B cell (primary cell): ENCODE results near the gene DGCR6L. TPM values are rescaled to one million over a fixed set of nuclear protein-coding genes. Genes with fewer than 3 reads are reported as not detected.

Source experiments
- ATAC-seq: fragments of 200-7000 bp; cut with Tn5 transposase; one replicate; pipeline ENCODE4 v1.10.0; 2021; ENCODE audit warnings: low read depth, mild to moderate bottlenecking, moderate number of reproducible peaks, moderate library complexity
- CTCF ChIA-PET: fragments of 350-600 bp; sonication (Branson Sonifier 250); formaldehyde crosslinking; loops from one replicate; lab custom pipeline; 2021; ENCODE audit warnings: antibody characterized with exemption, inconsistent platforms; lab: Charles Lee
- POLR2A ChIA-PET: fragments of 350-600 bp; sonication (Branson Sonifier 250); formaldehyde crosslinking; loops from one replicate; lab custom pipeline; 2021; ENCODE audit warnings: antibody characterized with exemption; lab: Charles Lee
- DNase-seq: peaks from one replicate; pipeline ENCODE4 v3.0.0; 2013
- H2AFZ ChIP-seq: 2 replicates; pipeline ENCODE4 v1.6.1; 2012; ENCODE audit warnings: mild to moderate bottlenecking, low read depth, low read length; ENCODE audit not compliant: insufficient read depth, poor library complexity, severe bottlenecking
- H3K27ac ChIP-seq, 2 donors: 1 replicate in 1 of 2; 2 replicates in 1 of 2; pipeline ENCODE4 v1.5.1; 2012 to 2013; ENCODE audit warnings: low read length in 2 of 2, mild to moderate bottlenecking in 2 of 2, moderate library complexity in 1 of 2
- H3K27me3 ChIP-seq, 4 experiments: fragments of 200-600 bp in 1 of 4; sonication (generic) in 1 of 4; replicated peaks in 1 of 4; 1 replicate in 2 of 4; 2 replicates in 2 of 4; pipeline versions ENCODE4 v1.6.1 to v1.7.0; 2013 to 2016; ENCODE audit warnings: low read length in 3 of 4, mild to moderate bottlenecking in 2 of 4, mixed read lengths in 1 of 4, moderate library complexity in 1 of 4; ENCODE audit not compliant: insufficient read depth in 4 of 4, control insufficient read depth in 3 of 4; ENCODE audit errors: control extremely low read depth in 1 of 4
- H3K36me3 ChIP-seq, 2 experiments: replicated peaks in 1 of 2; 1 replicate in 1 of 2; 2 replicates in 1 of 2; pipeline versions ENCODE4 v1.6.1 to v1.7.1; 2013; ENCODE audit warnings: low read length in 1 of 2; ENCODE audit not compliant: insufficient read depth in 2 of 2, control insufficient read depth in 1 of 2; ENCODE audit errors: control extremely low read depth in 1 of 2, extremely low read depth in 1 of 2
- H3K4me1 ChIP-seq, 2 donors: fragments of 200-600 bp in 1 of 2; sonication (generic) in 1 of 2; 1 replicate in 1 of 2; 2 replicates in 1 of 2; pipeline versions ENCODE4 v1.5.1 to v1.6.1; 2013 to 2017; ENCODE audit warnings: low read length in 2 of 2; ENCODE audit not compliant: control insufficient read depth in 2 of 2, insufficient read depth in 2 of 2
- H3K4me2 ChIP-seq: replicated peaks from 2 replicates; pipeline ENCODE3; 2012; ENCODE audit warnings: mild to moderate bottlenecking, low read depth, low read length; ENCODE audit not compliant: poor library complexity, severe bottlenecking
- H3K4me3 ChIP-seq, 5 experiments: fragments of 200-600 bp in 1 of 5; sonication (generic) in 1 of 5; 1 replicate in 3 of 5; 2 replicates in 2 of 5; pipeline versions ENCODE4 v1.5.1 to v1.7.0; 2011 to 2016; ENCODE audit warnings: low read length in 4 of 5, mild to moderate bottlenecking in 4 of 5, low read depth in 2 of 5, control low read depth in 1 of 5, moderate library complexity in 1 of 5; ENCODE audit not compliant: insufficient read depth in 1 of 5; ENCODE audit errors: control extremely low read depth in 1 of 5, extremely low read depth in 1 of 5
- H3K79me2 ChIP-seq: fragments of 200-600 bp; sonication (generic); one replicate; pipeline ENCODE4 v1.6.0; 2016; ENCODE audit warnings: low read length; ENCODE audit not compliant: control insufficient read depth, insufficient read depth
- H3K9ac ChIP-seq: fragments of 200-600 bp; sonication (generic); 2 replicates; pipeline ENCODE4 v1.6.1; 2017; ENCODE audit warnings: mild to moderate bottlenecking, low read length, moderate library complexity
- H3K9me3 ChIP-seq, 3 donors: one replicate each; pipeline versions ENCODE4 v1.6.1 to v1.7.1; 2013; ENCODE audit warnings: low read length in 2 of 3; ENCODE audit not compliant: control insufficient read depth in 2 of 3, insufficient read depth in 1 of 3; ENCODE audit errors: control extremely low read depth in 1 of 3
- H4K20me1 ChIP-seq: 2 replicates; pipeline ENCODE4 v1.6.0; 2012; ENCODE audit warnings: mild to moderate bottlenecking, low read length; ENCODE audit not compliant: insufficient read depth, control insufficient read depth, poor library complexity, severe bottlenecking
- H3K27ac Mint-ChIP-seq: one replicate; pipeline ENCODE4 v1.8.0; 2021; ENCODE audit warnings: mixed read lengths
- H3K27me3 Mint-ChIP-seq: one replicate; pipeline ENCODE4 v1.8.0; 2021; ENCODE audit warnings: mixed read lengths
- H3K4me1 Mint-ChIP-seq: one replicate; pipeline ENCODE4 v1.8.0; 2021; ENCODE audit warnings: mixed read lengths
- H3K4me3 Mint-ChIP-seq: one replicate; pipeline ENCODE4 v1.8.0; 2021; ENCODE audit warnings: mixed read lengths
- H3K9me3 Mint-ChIP-seq: one replicate; pipeline ENCODE4 v1.8.0; 2022; ENCODE audit warnings: mixed read lengths; ENCODE audit not compliant: insufficient read depth
- CTCF ChIP-seq: fragments of 200-600 bp; IDR thresholded peaks from one replicate; pipeline ENCODE4 v1.8.0; 2022; ENCODE audit warnings: antibody characterized with exemption, mild to moderate bottlenecking
- EZH2 ChIP-seq: IDR thresholded peaks from 2 replicates; pipeline ENCODE4 v1.6.1; 2012; ENCODE audit warnings: borderline replicate concordance, low read depth, mild to moderate bottlenecking, moderate library complexity, low read length; ENCODE audit not compliant: insufficient read depth, poor library complexity, severe bottlenecking
- WGBS: methylation state at CpG from one replicate; pipeline ENCODE4 v1.1.5; 2013; ENCODE audit warnings: missing lambda C conversion rate; ENCODE audit not compliant: insufficient coverage; 5-methylcytosine and 5-hydroxymethylcytosine counted together
- intact Hi-C: fragments of 100-400 bp; cut with micrococcal nuclease; formaldehyde crosslinking; loops from one replicate; pipeline ENCODE4 v1.10.0; 2022
- polyA plus RNA-seq: library from polyadenylated mRNA; depleted of rRNA; stranded (reverse); fragments of >200 nt; gene quantifications from 2 replicates; pipeline ENCODE4 v1.2.3, GENCODE V29; 2012
- total RNA-seq, 2 donors: library from RNA; stranded (reverse); fragments of 120-200 nt in 1 of 2; gene quantifications; 1 replicate in 1 of 2; 2 replicates in 1 of 2; pipeline versions ENCODE4 v1.2.3 to v1.2.4, GENCODE V29; 2013 to 2022

The DGCR6L gene
- total and polyA plus RNA-seq, 2 donors (not counting 1 experiment from before 2014, with no cell fraction given) = 21.2 to 33.4 TPM

GRCh38 chr22:20302438-20303228 lies 17.2 kb downstream of the DGCR6L start:
- Mint-ChIP-seq H3K27ac (no peak overlapping the region), H3K9me3 (no peaks in the 10 kb centered on the region), H3K4me3 (no peak overlapping the region), H3K27me3 (peaks cover 12% of the 10 kb centered on the region), H3K4me1 (peaks cover 8% of the 10 kb centered on the region)
- no peak for ATAC-seq
- Histone ChIP-seq H3K9me3 (peaks cover 0 to 7% (median 0%) of the 10 kb centered on the region in 3 donors), H3K79me2 (no peaks in the 10 kb centered on the region), H2AFZ (no peak overlapping the region), H3K4me3 (no peak overlapping the region), H3K4me1 (peaks cover 4 to 10% of the 10 kb centered on the region in 2 donors), H4K20me1 (no peaks in the 10 kb centered on the region), H3K4me2 (no peak overlapping the region), H3K27ac (no peak overlapping the region), H3K27me3 (peaks cover 0 to 7% (median 0%) of the 10 kb centered on the region in 4 experiments), H3K9ac (no peak overlapping the region), H3K36me3 (no peaks in the 10 kb centered on the region)
- no peak for TF ChIP-seq EZH2
- TF ChIP-seq CTCF = no peak
- POLR2A ChIA-PET = no interaction called here
- intact Hi-C loops = no loop called here
- DNase-seq = no peak
- CTCF ChIA-PET = no interaction called here
- WGBS = 68% methylated on average over 7 of the region's 13 CpGs

- Histone ChIP-seq H3K9ac (peak overlapping the region; percentile 71), H3K79me2 (no peaks in the 10 kb centered on the region), H2AFZ (peak overlapping the region; percentile 99), H3K36me3 (no peaks in the 10 kb centered on the region), H4K20me1 (no peaks in the 10 kb centered on the region), H3K4me2 (peak overlapping the region; percentile 99), H3K9me3 (peaks cover 0 to 7% (median 0%) of the 10 kb centered on the region in 3 donors), H3K27me3 (peaks cover 0 to 7% (median 0%) of the 10 kb centered on the region in 4 experiments), H3K4me3 (peak overlapping the region; percentile 27 to 75 (median 53)), H3K27ac (no peak overlapping the region), H3K4me1 (peaks cover 4 to 10% of the 10 kb centered on the region in 2 donors)
- no peak for TF ChIP-seq CTCF
- no peak for TF ChIP-seq EZH2
- ATAC-seq (peak; percentile 15), DNase-seq (no peak)
- Mint-ChIP-seq H3K27me3 (peaks cover 9% of the 10 kb centered on the region), H3K9me3 (no peaks in the 10 kb centered on the region), H3K4me1 (peaks cover 8% of the 10 kb centered on the region), H3K27ac (no peak overlapping the region), H3K4me3 (peak overlapping the region; percentile 90)
- intact Hi-C loops = loop anchor here (1.0 to 2.0 kb wide), 6 partner anchors 21 to 1121 kb away; partner anchors contain the start of genes DGCR6L, DGCR8, SLC25A1 and TRMT2A
- ChIA-PET CTCF (no interaction called here), POLR2A (interaction anchor here (2.0 kb wide), 1 partner anchor 20 kb away, joined by 4 read pairs; the partner anchor contains the start of gene DGCR6L)
- WGBS = under 1% methylated on average over 52 of the region's 52 CpGs
Observed at GRCh38 chr22:20299746-20300136, 20.1 kb downstream of the DGCR6L start.
